ENCODE data around the gene MEF2D. TPM values are rescaled to one million over a fixed set of nuclear protein-coding genes. Genes with fewer than 3 reads are reported as not detected.

MEF2D gene
- total and polyA plus RNA-seq, 7 experiments from 2014 or later = 4.5 to 190 (median 61.6) TPM

DNA sequence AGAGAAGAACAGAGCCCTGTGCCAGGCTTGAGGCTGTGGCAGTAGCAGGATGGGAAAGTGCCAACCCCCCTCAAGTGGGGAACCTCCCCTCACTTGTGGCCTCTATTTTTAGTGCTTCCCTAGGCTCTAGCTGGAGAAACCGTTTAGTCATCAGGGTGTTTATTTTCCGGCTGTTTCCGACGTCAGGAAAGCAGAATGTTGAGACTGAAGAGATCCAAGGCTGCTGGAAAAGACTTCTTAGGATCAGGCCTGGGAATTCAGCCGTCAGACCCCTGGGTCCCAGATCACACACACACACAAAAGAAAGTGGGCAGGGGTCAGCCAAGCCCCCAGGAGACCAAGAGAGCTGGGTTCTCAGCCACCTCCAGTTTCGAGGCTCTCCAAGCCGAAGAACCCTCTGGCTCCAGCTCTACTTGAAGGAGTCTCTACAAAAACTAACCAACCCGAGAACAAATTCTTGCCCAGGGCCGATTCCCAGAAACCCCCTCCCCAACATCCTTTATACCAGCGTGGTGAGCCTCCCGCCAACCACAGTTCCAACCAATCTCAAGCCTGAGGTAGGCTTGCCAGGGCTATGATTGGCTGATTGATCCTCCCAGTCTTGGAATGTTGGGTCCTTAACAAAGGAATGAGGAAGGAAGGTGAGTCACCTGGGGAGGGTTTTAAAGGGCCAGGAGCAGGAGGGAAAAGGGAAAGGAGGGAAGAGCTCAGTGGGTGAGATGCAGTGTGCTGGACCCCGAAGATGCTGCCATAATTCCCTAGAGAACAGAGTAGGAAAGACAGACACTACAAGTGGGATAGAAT, 2.5 kb upstream of the MEF2D start:
- Histone ChIP-seq H3K27ac (ENCODE audit: low read depth, low read length) (peak overlapping the region; percentile 99), H3K4me1 (ENCODE audit: control insufficient read depth in 2 of 2, insufficient read depth in 2 of 2, low read length in 2 of 2) (peaks cover 61 to 65% of the 10 kb centered on the region in 2 donors), H3K36me3 (ENCODE audit: control insufficient read depth in 2 of 3, insufficient read depth in 3 of 3, low read length in 3 of 3) (peaks cover 0 to 6% (median 0%) of the 10 kb centered on the region in 3 experiments), H3K27me3 (ENCODE audit: control insufficient read depth in 2 of 2, insufficient read depth in 2 of 2, low read length in 2 of 2) (no peaks in the 10 kb centered on the region), H3K4me3 (ENCODE audit: low read length) (peak overlapping the region; percentile 81), H3K9me3 (ENCODE audit: control insufficient read depth in 2 of 3, low read length in 3 of 3) (no peaks in the 10 kb centered on the region)
- ATAC-seq (no peak), DNase-seq (peak in 1 of 9 donors; percentile 18)
- ChIA-PET POLR2A (interaction anchor here (0.7 to 14.4 kb wide), 10 partner anchors 16 to 264 kb away, joined by 3 to 256 read pairs (median 24); partner anchors contain the start of genes IQGAP3, NAXE and PRCC), CTCF (interaction anchor here (1.4 to 1.9 kb wide), 4 partner anchors 10 to 98 kb away, joined by 4 to 10 read pairs (median 4); partner anchors contain the start of gene GPATCH4)
- H3K36me3 Mint-ChIP-seq = peaks cover 0 to 13% (median 0%) of the 10 kb centered on the region in 5 donors
- intact Hi-C loops (cut with micrococcal nuclease) = loop anchor here (5.0 to 10.0 kb wide), 4 partner anchors 121 to 1498 kb away; partner anchors contain the start of genes ISG20L2 (in 1 of the 2), METTL25B (in 1 of the 2), PMF1 (in 1 of the 2) and ZBTB7B (in 1 of the 2)
- peak overlapping the region; percentile 81 to 95 (median 90) for H3K4me3 Mint-ChIP-seq
- H3K27ac Mint-ChIP-seq = peak overlapping the region; percentile 93 to 100 (median 99)
- H3K4me1 Mint-ChIP-seq = peaks cover 39 to 69% (median 66%) of the 10 kb centered on the region in 7 donors
- H3K9me3 Mint-ChIP-seq = peaks cover 0 to 6% (median 0%) of the 10 kb centered on the region in 11 donors
- no peaks in the 10 kb centered on the region for H3K27me3 Mint-ChIP-seq

DNA sequence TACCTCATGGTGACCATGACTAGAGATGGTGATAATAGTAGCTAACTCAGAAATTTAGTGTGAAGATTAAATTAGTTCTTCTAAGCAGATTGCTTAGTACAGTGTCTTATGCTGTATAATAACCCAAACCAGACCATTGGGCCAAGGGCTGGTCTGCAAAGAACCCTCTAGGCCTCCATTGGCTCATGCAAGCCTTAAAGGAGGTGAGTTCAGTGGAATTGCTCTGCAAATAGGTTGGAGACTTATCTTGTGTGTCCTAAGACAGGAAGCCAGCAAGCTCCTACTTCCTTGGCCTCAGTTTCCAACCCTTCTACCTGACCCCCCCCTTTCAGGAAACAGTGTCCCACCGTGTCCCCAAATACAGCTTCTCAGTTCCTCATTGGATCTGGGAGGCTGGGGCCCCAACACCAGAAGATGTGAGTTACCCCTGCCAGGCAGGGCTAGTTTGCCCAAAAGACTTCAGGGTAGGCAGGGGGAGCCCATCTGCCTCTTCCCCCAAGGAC, 1.9 kb upstream of the MEF2D start:
- Mint-ChIP-seq H3K27me3 (no peaks in the 10 kb centered on the region), H3K9me3 (peaks cover 0 to 6% (median 0%) of the 10 kb centered on the region in 11 donors), H3K27ac (peak overlapping the region; percentile 93 to 100 (median 99)), H3K36me3 (peaks cover 0 to 14% (median 0%) of the 10 kb centered on the region in 5 donors), H3K4me1 (peaks cover 43 to 69% (median 66%) of the 10 kb centered on the region in 7 donors), H3K4me3 (peak overlapping the region; percentile 81 to 95 (median 90))
- DNase-seq (no peak), ATAC-seq (no peak)
- Histone ChIP-seq H3K4me3 (ENCODE audit: low read length) (peak overlapping the region; percentile 81), H3K4me1 (ENCODE audit: control insufficient read depth in 2 of 2, insufficient read depth in 2 of 2, low read length in 2 of 2) (peaks cover 63 to 65% of the 10 kb centered on the region in 2 donors), H3K36me3 (ENCODE audit: control insufficient read depth in 2 of 3, insufficient read depth in 3 of 3, low read length in 3 of 3) (peaks cover 0 to 6% (median 0%) of the 10 kb centered on the region in 3 experiments), H3K27me3 (ENCODE audit: control insufficient read depth in 2 of 2, insufficient read depth in 2 of 2, low read length in 2 of 2) (no peaks in the 10 kb centered on the region), H3K27ac (ENCODE audit: low read depth, low read length) (peak overlapping the region; percentile 99), H3K9me3 (ENCODE audit: control insufficient read depth in 2 of 3, low read length in 3 of 3) (no peaks in the 10 kb centered on the region)
- POLR2A ChIA-PET = interaction anchor here (0.7 to 14.4 kb wide), 11 partner anchors 16 to 265 kb away, joined by 3 to 256 read pairs (median 12); partner anchors contain the start of genes IQGAP3, NAXE and PRCC
- intact Hi-C loops (cut with micrococcal nuclease) = loop anchor here (5.0 to 10.0 kb wide), 4 partner anchors 120 to 1498 kb away; partner anchors contain the start of genes ISG20L2 (in 1 of the 2), METTL25B (in 1 of the 2), PMF1 (in 1 of the 2) and ZBTB7B (in 1 of the 2)
- CTCF ChIA-PET = interaction anchor here (1.4 to 5.0 kb wide), 5 partner anchors 9 to 99 kb away, joined by 4 to 39 read pairs (median 5); partner anchors contain the start of gene GPATCH4

DNA sequence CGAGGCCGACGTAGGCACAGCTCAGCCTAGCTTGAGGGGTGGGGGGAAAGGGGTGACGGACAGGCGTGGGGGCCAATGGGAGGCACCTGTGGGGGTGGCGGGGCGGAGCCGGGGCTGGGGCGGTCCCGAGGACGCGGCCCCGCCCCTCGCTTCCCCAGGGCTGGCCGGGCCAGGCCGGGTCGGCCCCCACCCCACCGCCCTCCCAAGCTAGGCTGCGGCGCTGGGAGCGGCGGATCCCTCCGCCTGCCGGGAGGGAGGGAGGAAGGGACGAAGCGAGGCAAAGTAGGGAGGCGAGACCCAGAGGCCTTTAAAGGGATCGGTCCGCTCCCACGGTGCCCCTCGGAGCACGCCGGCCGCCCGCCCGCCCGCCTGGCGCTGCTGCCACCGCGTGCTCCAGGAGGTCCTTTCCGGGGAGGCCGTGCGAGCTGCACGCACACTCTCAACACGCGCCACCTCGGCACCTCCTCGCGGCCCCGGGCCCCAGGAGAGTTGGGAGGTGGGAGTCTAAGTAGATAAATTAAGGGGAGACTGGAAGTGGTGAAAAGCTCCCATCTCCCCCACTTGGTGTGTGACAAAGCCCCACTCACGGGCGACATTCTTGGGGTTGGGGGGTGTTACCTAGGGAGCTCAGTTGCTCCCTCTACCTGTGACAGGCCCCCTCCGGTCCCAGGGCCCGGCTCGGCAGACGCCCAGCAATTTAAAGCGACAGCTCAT, 375 bp upstream of the MEF2D start:
- Histone ChIP-seq H3K36me3 (ENCODE audit: control insufficient read depth in 2 of 3, insufficient read depth in 3 of 3, low read length in 3 of 3) (peaks cover 0 to 6% (median 0%) of the 10 kb centered on the region in 3 experiments), H3K4me1 (ENCODE audit: control insufficient read depth in 2 of 2, insufficient read depth in 2 of 2, low read length in 2 of 2) (peaks cover 70 to 71% of the 10 kb centered on the region in 2 donors), H3K27me3 (ENCODE audit: control insufficient read depth in 2 of 2, insufficient read depth in 2 of 2, low read length in 2 of 2) (no peaks in the 10 kb centered on the region), H3K9me3 (ENCODE audit: control insufficient read depth in 2 of 3, low read length in 3 of 3) (no peaks in the 10 kb centered on the region), H3K27ac (ENCODE audit: low read depth, low read length) (peak overlapping the region; percentile 99), H3K4me3 (ENCODE audit: low read length) (peak overlapping the region; percentile 81)
- Mint-ChIP-seq H3K27ac (peak overlapping the region; percentile 93 to 100 (median 99)), H3K4me1 (peaks cover 55 to 75% (median 71%) of the 10 kb centered on the region in 7 donors), H3K36me3 (peaks cover 0 to 19% (median 0%) of the 10 kb centered on the region in 5 donors), H3K4me3 (peak overlapping the region; percentile 88 to 97 (median 92)), H3K9me3 (peaks cover 0 to 6% (median 0%) of the 10 kb centered on the region in 11 donors), H3K27me3 (no peaks in the 10 kb centered on the region)
- intact Hi-C loops (cut with micrococcal nuclease) = loop anchor here (1.0 to 10.0 kb wide), 14 partner anchors 9 to 1496 kb away; partner anchors contain the start of genes ISG20L2 (in 2 of the 2), METTL25B (in 2 of the 2), GPATCH4 (in 1 of the 2) and IQGAP3 (in 1 of the 2)
- peak; percentile 91 to 97 (median 93) for DNase-seq
- ATAC-seq = peak; percentile 83
- POLR2A ChIA-PET = interaction anchor here (0.5 to 14.4 kb wide), 26 partner anchors 9 to 307 kb away, joined by 3 to 256 read pairs (median 6); partner anchors contain the start of genes ISG20L2, METTL25B, MRPL24 and NAXE
- CTCF ChIA-PET = interaction anchor here (0.7 to 5.0 kb wide), 17 partner anchors 9 to 122 kb away, joined by 3 to 39 read pairs (median 4); no protein-coding TSS in a partner anchor

DNA sequence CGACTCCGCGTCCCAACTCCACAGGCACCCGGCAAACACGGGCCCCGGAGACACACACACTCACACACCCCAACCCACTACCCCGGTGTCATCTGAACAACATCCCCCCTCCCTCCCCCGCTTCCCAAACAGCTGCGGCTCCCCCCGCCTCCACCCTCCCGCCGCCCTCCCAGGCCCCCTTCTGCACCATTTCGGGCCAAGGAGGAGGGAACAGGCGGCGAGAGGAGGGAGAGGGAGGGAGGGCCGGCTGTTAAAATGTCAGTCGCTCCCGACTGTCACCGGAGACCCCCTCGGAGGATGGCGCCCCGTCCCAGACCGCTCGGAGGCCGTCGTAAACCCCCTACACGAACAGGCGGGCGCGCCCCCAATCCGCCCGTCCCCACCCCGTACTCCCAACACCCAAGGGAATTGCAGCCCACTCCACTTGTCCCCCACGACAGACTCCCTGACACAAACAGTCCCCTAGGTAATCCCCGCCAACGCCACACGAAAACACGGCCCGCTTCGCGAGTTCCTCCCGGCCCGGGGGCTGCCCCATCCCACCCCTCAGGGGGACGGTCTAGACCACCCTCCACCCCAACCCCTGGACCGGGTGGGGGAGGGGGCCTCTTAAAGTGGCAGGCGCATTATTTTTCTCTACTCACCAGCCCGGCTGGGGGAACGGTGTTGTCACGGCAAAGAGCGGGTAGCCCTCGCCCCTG, 583 bp downstream of the MEF2D start:
- peaks cover 0 to 2% (median 0%) of the 10 kb centered on the region in 11 donors for H3K9me3 Mint-ChIP-seq
- peak overlapping the region; percentile 85 to 100 (median 96) for H3K27ac Mint-ChIP-seq
- H3K27me3 ChIP-seq (ENCODE audit: control insufficient read depth in 2 of 2, insufficient read depth in 2 of 2, low read length in 2 of 2) = no peaks in the 10 kb centered on the region
- POLR2A ChIA-PET = interaction anchor here (0.5 to 14.4 kb wide), 16 partner anchors 9 to 565 kb away, joined by 3 to 256 read pairs (median 8); partner anchors contain the start of genes ISG20L2, METTL25B, NAXE and PMF1
- H3K4me3 ChIP-seq (ENCODE audit: low read length) = peak overlapping the region; percentile 81
- H3K4me3 Mint-ChIP-seq = peak overlapping the region; percentile 86 to 97 (median 92)
- CTCF ChIA-PET = interaction anchor here (1.3 to 5.0 kb wide), 6 partner anchors 10 to 42 kb away, joined by 3 to 39 read pairs (median 6); no protein-coding TSS in a partner anchor
- H3K4me1 ChIP-seq (ENCODE audit: control insufficient read depth in 2 of 2, insufficient read depth in 2 of 2, low read length in 2 of 2) = peaks cover 73% of the 10 kb centered on the region in 2 donors
- H3K36me3 Mint-ChIP-seq = peaks cover 3 to 20% (median 3%) of the 10 kb centered on the region in 5 donors
- no peaks in the 10 kb centered on the region for H3K27me3 Mint-ChIP-seq
- peaks cover 0 to 6% (median 2%) of the 10 kb centered on the region in 3 experiments for H3K36me3 ChIP-seq (ENCODE audit: control insufficient read depth in 2 of 3, insufficient read depth in 3 of 3, low read length in 3 of 3)
- ATAC-seq (no peak), DNase-seq (peak in 6 of 9 donors; percentile 27 to 62 (median 43))
- peaks cover 56 to 75% (median 70%) of the 10 kb centered on the region in 7 donors for H3K4me1 Mint-ChIP-seq
- H3K27ac ChIP-seq (ENCODE audit: low read depth, low read length) = peak overlapping the region; percentile 99
- no peaks in the 10 kb centered on the region for H3K9me3 ChIP-seq (ENCODE audit: control insufficient read depth in 2 of 3, low read length in 3 of 3)
- intact Hi-C loops (cut with micrococcal nuclease) = loop anchor here (1.0 to 10.0 kb wide), 11 partner anchors 8 to 1495 kb away; partner anchors contain the start of genes GPATCH4 (in 1 of the 2), IQGAP3 (in 1 of the 2), ISG20L2 (in 1 of the 2) and LAMTOR2 (in 1 of the 2)

DNA sequence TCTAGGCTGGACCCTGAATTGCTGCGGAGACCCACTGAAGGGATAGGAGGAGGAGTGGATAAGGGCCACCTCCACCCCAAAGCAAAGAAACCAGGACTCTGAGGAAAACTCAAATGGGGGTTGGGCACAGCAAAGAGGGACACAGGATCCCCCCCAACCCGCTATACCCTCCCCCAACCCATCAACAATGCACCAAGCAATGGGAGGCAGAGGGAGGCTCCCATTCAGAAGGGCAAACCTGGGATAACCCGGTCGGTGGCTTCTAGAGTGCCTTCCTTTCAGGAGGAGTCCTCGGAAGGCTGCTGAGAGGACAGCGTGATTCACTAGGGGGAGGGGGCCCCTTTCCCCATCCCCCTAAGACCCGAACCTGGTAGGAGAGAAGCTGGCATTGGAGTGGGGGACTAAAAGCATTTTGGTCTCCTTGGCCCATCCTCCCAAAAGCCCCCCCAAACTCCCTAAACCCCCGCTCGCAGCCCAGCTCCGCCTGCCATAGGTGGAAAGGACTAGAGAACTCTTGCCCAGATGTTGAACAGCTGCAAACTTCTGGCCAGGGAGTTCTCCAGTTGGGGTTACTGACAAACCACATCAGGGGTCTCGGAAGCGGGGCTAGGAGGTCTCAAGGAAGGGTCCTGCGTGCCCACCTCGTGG, 1.3 kb downstream of the MEF2D start:
- H3K4me1 ChIP-seq (ENCODE audit: control insufficient read depth in 2 of 2, insufficient read depth in 2 of 2, low read length in 2 of 2) = peaks cover 74 to 75% of the 10 kb centered on the region in 2 donors
- DNase-seq = peak in 2 of 9 donors; percentile 8 to 9

More for the DNA sequence above, 1.3 kb downstream of the MEF2D start:
- peaks cover 4 to 20% (median 5%) of the 10 kb centered on the region in 5 donors for H3K36me3 Mint-ChIP-seq
- intact Hi-C loops (cut with micrococcal nuclease) = no loop called here
- peaks cover 54 to 77% (median 73%) of the 10 kb centered on the region in 7 donors for H3K4me1 Mint-ChIP-seq
- peaks cover 0 to 6% (median 4%) of the 10 kb centered on the region in 3 experiments for H3K36me3 ChIP-seq (ENCODE audit: control insufficient read depth in 2 of 3, insufficient read depth in 3 of 3, low read length in 3 of 3)
- H3K27ac ChIP-seq (ENCODE audit: low read depth, low read length) = peak overlapping the region; percentile 99
- H3K27me3 Mint-ChIP-seq = no peaks in the 10 kb centered on the region
- peak overlapping the region; percentile 86 to 97 (median 92) for H3K4me3 Mint-ChIP-seq
- no peaks in the 10 kb centered on the region for H3K27me3 ChIP-seq (ENCODE audit: control insufficient read depth in 2 of 2, insufficient read depth in 2 of 2, low read length in 2 of 2)
- no peaks in the 10 kb centered on the region for H3K9me3 ChIP-seq (ENCODE audit: control insufficient read depth in 2 of 3, low read length in 3 of 3)
- peak overlapping the region; percentile 75 to 100 (median 91) for H3K27ac Mint-ChIP-seq
- ChIA-PET POLR2A (interaction anchor here (0.5 to 14.4 kb wide), 10 partner anchors 13 to 564 kb away, joined by 3 to 256 read pairs (median 6); partner anchors contain the start of genes GPATCH4 and PRCC), CTCF (interaction anchor here (1.0 to 5.0 kb wide), 6 partner anchors 9 to 128 kb away, joined by 3 to 39 read pairs (median 4); no protein-coding TSS in a partner anchor)
- H3K9me3 Mint-ChIP-seq = peaks cover 0 to 1% (median 0%) of the 10 kb centered on the region in 11 donors
- ATAC-seq = no peak
- peak overlapping the region; percentile 62 for H3K4me3 ChIP-seq (ENCODE audit: low read length)
